Measurements from ENCODE around the gene GRIN1. TPM values are rescaled to one million over a fixed set of nuclear protein-coding genes. Genes with fewer than 3 reads are reported as not detected.

The GRIN1 gene
- total RNA-seq, 1 donor from 2014 or later = not detected

DNA sequence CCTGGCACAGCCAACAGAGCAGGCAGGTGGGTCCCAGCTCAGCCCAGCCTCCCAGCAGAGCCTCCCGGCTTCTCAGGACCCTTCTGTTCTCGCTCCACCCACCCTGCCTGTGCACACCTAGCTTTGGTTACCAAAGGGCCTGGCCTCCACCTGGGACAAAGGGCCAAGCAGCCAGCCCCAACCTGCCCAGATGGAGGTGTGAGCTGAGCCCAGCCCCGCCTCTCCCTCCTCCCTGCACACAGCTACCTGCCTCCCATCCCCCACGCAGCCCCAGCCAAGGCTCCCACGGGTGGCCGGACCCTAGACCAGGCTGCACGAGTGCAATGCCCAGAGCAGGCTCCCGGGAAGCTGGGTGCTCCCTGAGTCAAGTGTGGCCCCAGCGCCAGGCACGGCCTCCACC lies 56.0 kb downstream of the GRIN1 start:
- Mint-ChIP-seq H3K27me3 (ENCODE audit: insufficient read depth, low read depth) (peaks cover 4% of the 10 kb centered on the region), H3K4me3 (no peak overlapping the region), H3K4me1 (peaks cover 17% of the 10 kb centered on the region), H3K27ac (no peak overlapping the region), H3K36me3 (no peaks in the 10 kb centered on the region), H3K9me3 (no peaks in the 10 kb centered on the region)
- H3K79me2 ChIP-seq (ENCODE audit: low read depth) = peaks cover 24% of the 10 kb centered on the region
- H3K9me3 ChIP-seq (ENCODE audit: low read depth) = no peaks in the 10 kb centered on the region
- no peaks in the 10 kb centered on the region for H3F3A ChIP-seq (ENCODE audit: low read depth)
- TF ChIP-seq EZH2phosphoT487 (IDR thresholded peaks at IDR 0.05) (no peak), EZH2 (IDR thresholded peaks at IDR 0.05) (no peak)
- TF ChIP-seq, protein P1, sequence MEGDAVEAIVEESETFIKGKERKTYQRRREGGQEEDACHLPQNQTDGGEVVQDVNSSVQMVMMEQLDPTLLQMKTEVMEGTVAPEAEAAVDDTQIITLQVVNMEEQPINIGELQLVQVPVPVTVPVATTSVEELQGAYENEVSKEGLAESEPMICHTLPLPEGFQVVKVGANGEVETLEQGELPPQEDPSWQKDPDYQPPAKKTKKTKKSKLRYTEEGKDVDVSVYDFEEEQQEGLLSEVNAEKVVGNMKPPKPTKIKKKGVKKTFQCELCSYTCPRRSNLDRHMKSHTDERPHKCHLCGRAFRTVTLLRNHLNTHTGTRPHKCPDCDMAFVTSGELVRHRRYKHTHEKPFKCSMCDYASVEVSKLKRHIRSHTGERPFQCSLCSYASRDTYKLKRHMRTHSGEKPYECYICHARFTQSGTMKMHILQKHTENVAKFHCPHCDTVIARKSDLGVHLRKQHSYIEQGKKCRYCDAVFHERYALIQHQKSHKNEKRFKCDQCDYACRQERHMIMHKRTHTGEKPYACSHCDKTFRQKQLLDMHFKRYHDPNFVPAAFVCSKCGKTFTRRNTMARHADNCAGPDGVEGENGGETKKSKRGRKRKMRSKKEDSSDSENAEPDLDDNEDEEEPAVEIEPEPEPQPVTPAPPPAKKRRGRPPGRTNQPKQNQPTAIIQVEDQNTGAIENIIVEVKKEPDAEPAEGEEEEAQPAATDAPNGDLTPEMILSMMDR (IDR thresholded peaks at IDR 0.05) = no peak
- peaks cover 7% of the 10 kb centered on the region for H3K4me1 ChIP-seq
- H3K36me3 ChIP-seq = no peaks in the 10 kb centered on the region
- H4K20me1 ChIP-seq (ENCODE audit: low read depth) = peaks cover 73% of the 10 kb centered on the region
- H3K4me2 ChIP-seq = no peak overlapping the region
- no peak overlapping the region for H2AFZ ChIP-seq (replicated peaks)
- DNase-seq (ENCODE audit: low spot score) = no peak
- H3K27ac ChIP-seq = no peak overlapping the region
- H3K9ac ChIP-seq = no peak overlapping the region
- H3K27me3 ChIP-seq = peaks cover 6% of the 10 kb centered on the region
- no peak overlapping the region for H3K4me3 ChIP-seq

DNA sequence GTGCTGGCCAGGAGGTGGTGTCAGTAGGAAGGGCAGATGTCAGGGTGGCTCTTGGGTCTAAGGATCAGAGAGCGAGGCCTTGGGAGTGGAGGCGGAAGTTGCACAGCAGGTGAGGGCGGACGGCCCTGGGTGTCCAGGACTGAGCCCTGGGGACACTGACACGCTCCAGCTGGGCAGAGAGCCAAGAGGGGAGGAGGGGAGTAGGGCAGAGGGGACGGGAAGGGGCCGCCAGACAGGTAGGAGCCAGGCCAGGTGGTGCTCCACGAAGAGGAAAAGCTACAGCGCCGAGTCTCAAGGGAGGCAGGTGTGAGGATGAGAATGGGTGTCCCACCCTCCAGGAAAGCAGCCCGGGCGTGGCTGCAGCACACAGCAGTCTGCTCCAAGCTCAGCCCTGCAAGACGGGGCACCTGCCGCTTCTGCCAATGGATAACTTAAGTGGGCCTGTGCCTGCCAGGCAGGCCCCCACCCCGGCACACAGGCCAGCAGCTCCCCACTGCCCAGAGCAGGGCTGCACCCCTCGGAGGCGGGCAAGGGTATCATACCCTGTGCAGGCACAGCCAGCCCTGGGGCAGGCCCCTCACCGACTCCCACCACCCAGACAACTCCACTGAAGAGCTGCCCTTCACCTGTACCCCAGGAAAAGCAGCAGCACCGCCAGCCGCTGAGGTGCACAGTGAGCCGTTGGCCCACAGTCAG lies 56.7 kb downstream of the GRIN1 start:
- Histone ChIP-seq H4K20me1 (ENCODE audit: low read depth) (peaks cover 73% of the 10 kb centered on the region), H3K79me2 (ENCODE audit: low read depth) (peaks cover 24% of the 10 kb centered on the region), H3F3A (ENCODE audit: low read depth) (no peaks in the 10 kb centered on the region), H3K4me1 (peaks cover 7% of the 10 kb centered on the region), H3K36me3 (no peaks in the 10 kb centered on the region), H3K4me3 (no peak overlapping the region), H2AFZ (replicated peaks) (no peak overlapping the region), H3K4me2 (no peak overlapping the region), H3K27ac (no peak overlapping the region), H3K9me3 (ENCODE audit: low read depth) (no peaks in the 10 kb centered on the region), H3K9ac (no peak overlapping the region), H3K27me3 (peaks cover 7% of the 10 kb centered on the region)
- Mint-ChIP-seq H3K4me1 (peaks cover 14% of the 10 kb centered on the region), H3K27me3 (ENCODE audit: insufficient read depth, low read depth) (peaks cover 4% of the 10 kb centered on the region), H3K4me3 (no peak overlapping the region), H3K9me3 (no peaks in the 10 kb centered on the region), H3K36me3 (no peaks in the 10 kb centered on the region), H3K27ac (no peak overlapping the region)
- no peak for DNase-seq (ENCODE audit: low spot score)
- no peak for TF ChIP-seq EZH2 (IDR thresholded peaks at IDR 0.05)
- no peak for TF ChIP-seq EZH2phosphoT487 (IDR thresholded peaks at IDR 0.05)

DNA sequence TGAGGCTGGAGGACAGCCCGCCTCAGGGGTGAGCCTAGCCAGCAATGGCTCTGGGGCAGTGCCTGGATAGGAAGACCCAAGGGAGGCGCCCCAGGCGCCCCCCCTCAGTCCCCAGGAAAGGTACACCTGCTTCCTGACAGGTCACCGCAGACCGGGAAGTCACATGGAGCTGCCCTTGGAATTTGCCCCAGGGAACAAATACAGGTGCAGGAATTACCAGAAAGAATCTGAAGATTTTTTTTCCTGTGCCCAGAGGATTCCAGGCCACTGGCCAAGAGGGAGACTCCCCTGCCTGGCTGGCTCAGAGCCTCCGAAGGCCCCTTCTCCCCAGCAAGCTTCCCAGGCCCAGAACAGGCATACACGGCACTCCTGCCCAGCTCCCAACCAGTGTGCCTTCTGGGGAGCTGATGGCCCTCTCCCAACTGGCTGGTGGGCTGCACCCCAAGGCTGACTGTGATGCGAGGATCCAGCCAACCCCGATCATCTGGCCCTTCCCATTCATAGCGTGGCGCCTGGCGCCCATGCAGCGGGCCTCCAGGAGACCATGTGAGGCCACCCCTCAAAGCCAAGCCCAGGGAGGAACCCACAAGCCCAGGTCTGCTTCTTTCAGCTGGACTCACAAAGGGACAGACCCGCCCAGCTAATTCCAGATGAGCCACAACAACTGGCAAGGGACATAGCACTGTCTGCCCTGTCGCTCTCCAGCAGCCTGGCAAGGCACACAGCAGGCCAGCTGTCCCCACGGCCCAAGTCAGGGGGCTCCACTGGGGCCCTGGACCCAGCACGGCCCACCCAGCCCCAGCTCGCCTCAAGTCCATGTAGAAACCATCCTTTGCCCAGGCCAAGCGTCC lies 59.3 kb downstream of the GRIN1 start:
- no peak overlapping the region for H3K9ac ChIP-seq
- peaks cover 10% of the 10 kb centered on the region for H3K27me3 Mint-ChIP-seq (ENCODE audit: insufficient read depth, low read depth)
- H4K20me1 ChIP-seq (ENCODE audit: low read depth) = peaks cover 71% of the 10 kb centered on the region
- peaks cover 38% of the 10 kb centered on the region for H3K79me2 ChIP-seq (ENCODE audit: low read depth)
- TF ChIP-seq EZH2phosphoT487 (IDR thresholded peaks at IDR 0.05) = no peak
- TF ChIP-seq EZH2 (IDR thresholded peaks at IDR 0.05) = no peak
- TF ChIP-seq, protein P1 (IDR thresholded peaks at IDR 0.05) = no peak
- peaks cover 4% of the 10 kb centered on the region for H3K36me3 Mint-ChIP-seq
- peaks cover 20% of the 10 kb centered on the region for H3K4me1 Mint-ChIP-seq
- no peaks in the 10 kb centered on the region for H3K36me3 ChIP-seq
- H3F3A ChIP-seq (ENCODE audit: low read depth) = peaks cover 17% of the 10 kb centered on the region
- H3K9me3 Mint-ChIP-seq = no peaks in the 10 kb centered on the region
- H3K27me3 ChIP-seq = peaks cover 7% of the 10 kb centered on the region
- H3K4me3 Mint-ChIP-seq = peak overlapping the region; percentile 63
- H3K27ac Mint-ChIP-seq = no peak overlapping the region
- DNase-seq (ENCODE audit: low spot score) = no peak
- H2AFZ ChIP-seq (replicated peaks) = no peak overlapping the region
- no peak overlapping the region for H3K4me3 ChIP-seq
- H3K27ac ChIP-seq = no peak overlapping the region
- no peak overlapping the region for H3K4me2 ChIP-seq
- no peaks in the 10 kb centered on the region for H3K9me3 ChIP-seq (ENCODE audit: low read depth)
- peaks cover 12% of the 10 kb centered on the region for H3K4me1 ChIP-seq
